ENCODE measurements around the gene FAM181A.

The FAM181A gene

DNA sequence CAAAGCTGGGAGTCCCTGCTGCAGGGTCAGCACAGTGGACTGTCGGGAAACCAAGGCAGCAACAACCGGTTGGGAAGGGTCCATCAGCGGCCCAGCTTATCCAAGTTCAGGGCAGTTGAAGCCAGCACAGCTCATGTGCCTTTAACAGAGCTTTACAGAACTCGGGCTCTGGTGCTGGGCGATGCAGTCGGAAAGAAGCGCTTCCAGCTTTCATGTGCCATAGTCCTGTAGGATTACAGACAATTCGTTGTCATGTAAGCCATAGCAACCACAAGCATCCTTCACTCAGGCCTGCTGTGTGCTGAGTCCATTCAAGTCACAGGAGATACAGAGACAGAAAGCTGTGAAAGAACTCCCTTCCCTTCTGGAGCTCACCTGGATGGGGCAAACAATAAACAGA lies 3.5 kb upstream of the FAM181A start:
- no peaks in the 10 kb centered on the region for H3K27me3 ChIP-seq (replicated peaks)
- H3K4me3 ChIP-seq (ENCODE audit: low read depth, low read length) = no peak overlapping the region
- in situ Hi-C loops (cut with HindIII; ENCODE audit: low pct_ligation_motif_present, low sequenced_read_pairs) = no loop called here
- TF ChIP-seq, protein P1, sequence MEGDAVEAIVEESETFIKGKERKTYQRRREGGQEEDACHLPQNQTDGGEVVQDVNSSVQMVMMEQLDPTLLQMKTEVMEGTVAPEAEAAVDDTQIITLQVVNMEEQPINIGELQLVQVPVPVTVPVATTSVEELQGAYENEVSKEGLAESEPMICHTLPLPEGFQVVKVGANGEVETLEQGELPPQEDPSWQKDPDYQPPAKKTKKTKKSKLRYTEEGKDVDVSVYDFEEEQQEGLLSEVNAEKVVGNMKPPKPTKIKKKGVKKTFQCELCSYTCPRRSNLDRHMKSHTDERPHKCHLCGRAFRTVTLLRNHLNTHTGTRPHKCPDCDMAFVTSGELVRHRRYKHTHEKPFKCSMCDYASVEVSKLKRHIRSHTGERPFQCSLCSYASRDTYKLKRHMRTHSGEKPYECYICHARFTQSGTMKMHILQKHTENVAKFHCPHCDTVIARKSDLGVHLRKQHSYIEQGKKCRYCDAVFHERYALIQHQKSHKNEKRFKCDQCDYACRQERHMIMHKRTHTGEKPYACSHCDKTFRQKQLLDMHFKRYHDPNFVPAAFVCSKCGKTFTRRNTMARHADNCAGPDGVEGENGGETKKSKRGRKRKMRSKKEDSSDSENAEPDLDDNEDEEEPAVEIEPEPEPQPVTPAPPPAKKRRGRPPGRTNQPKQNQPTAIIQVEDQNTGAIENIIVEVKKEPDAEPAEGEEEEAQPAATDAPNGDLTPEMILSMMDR (IDR thresholded peaks at IDR 0.05; ENCODE audit: low read depth, low read length, missing control alignments) = no peak
- no peaks in the 10 kb centered on the region for H3K36me3 ChIP-seq (replicated peaks)
- no peak for DNase-seq
- H3K27ac ChIP-seq = no peak overlapping the region

DNA sequence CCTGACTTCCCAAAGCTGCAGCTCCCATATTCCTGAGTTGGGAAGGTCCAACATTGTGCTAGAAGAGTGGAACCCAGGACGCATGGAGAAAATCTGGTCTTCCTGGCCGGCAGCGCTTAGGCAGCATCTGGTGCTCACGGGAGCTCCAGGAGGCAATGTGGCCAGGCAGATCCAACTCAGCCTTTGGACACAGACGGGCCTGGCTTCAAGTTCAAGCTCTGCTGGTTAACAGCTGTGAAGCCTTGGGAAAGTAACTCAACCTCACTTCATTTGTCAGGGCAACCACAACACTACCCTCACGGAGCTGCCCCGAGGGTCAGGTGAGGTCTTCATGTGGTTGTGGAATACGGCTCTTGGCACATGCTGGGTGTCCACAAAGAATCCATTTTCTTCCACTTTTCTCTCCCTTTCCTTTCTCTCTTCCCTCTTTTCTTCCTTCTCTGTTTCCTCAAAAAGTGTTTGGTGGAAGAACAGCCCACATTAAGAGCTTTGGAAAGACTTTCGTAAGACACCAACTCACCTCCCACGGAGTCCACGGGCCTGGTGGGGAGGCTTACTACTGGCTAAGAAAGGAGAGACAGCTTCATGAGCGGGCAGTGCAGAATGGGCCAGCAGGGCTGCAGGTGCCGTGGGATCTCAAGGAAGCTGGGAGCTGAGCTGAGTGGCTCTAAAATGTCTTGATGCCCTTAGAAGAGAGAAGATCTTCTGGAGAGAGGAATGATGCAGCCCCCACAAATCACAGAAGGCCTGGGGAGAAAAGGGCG lies 2.4 kb upstream of the FAM181A start:
- Histone ChIP-seq H3K36me3 (replicated peaks) (no peaks in the 10 kb centered on the region), H3K4me3 (ENCODE audit: low read depth, low read length) (no peak overlapping the region), H3K27ac (no peak overlapping the region), H3K27me3 (replicated peaks) (no peaks in the 10 kb centered on the region)
- no peak for DNase-seq
- in situ Hi-C loops (cut with HindIII; ENCODE audit: low pct_ligation_motif_present, low sequenced_read_pairs) = no loop called here
- TF ChIP-seq, protein P1 (IDR thresholded peaks at IDR 0.05; ENCODE audit: low read depth, low read length, missing control alignments) = no peak

DNA sequence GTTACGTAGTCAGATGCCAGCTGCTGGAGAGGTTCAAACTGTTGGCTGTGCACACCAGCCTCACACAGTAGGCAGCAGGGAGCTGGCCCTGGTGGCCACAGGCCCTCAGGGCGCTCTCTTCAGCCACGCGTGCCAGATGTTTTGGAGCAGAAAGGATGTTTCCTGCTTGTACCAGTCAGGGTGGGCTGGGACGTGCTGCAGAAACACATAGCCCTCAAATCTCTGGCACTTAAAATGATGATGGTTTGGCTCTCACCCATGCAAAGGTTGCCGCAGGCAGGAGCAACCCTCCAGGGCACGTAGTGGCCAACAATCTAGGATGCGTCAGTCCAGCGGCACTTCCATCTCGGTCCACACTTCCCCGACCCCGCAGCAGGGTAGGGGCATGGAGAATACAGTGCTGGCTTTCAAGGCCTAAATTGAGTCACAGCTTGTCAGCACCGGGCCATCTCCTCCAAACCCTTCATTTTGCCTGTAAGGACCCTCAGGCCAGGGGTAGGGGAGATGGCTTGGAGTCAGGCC lies 1.7 kb upstream of the FAM181A start:
- DNase-seq = no peak
- no peaks in the 10 kb centered on the region for H3K36me3 ChIP-seq (replicated peaks)

DNA sequence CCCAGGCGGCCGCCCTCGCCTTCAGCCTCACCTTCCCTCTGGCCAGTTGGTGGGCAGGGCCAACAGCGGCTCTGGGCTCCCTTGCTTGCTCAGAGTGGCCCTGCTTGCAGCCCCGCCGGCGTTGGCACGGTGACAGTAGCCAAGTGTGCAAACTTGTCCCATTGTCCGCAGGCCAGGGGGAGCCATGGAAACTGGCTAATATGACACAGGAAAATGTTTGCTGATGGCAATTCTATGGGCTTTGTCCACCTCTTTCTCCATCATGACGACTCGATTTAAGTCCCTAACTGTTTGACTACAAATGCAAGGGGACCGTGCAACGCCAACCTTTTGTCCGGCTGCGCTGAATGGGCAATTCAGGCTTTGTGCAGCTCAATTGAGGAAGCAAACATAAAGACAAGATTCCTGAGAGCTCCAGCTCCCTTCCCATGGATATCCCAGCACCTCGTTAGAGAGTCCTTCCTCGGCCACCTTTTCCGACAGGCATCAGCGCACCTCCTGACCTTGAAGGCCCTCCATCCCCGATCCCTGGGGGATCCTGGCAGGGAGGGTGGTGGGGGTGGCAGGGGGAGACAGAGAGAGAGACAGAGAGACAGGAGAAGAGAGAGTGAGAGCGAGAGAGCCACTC lies 785 bp upstream of the FAM181A start:
- no peak for DNase-seq
- H3K27ac ChIP-seq = no peak overlapping the region
- H3K27me3 ChIP-seq (replicated peaks) = no peaks in the 10 kb centered on the region
- no peak overlapping the region for H3K4me3 ChIP-seq (ENCODE audit: low read depth, low read length)
- H3K36me3 ChIP-seq (replicated peaks) = no peaks in the 10 kb centered on the region
- TF ChIP-seq, protein P1 (IDR thresholded peaks at IDR 0.05; ENCODE audit: low read depth, low read length, missing control alignments) = no peak
- in situ Hi-C loops (cut with HindIII; ENCODE audit: low pct_ligation_motif_present, low sequenced_read_pairs) = no loop called here

More for the DNA sequence above, 1.7 kb upstream of the FAM181A start:
- no peak overlapping the region for H3K4me3 ChIP-seq (ENCODE audit: low read depth, low read length)
- TF ChIP-seq, protein P1 (IDR thresholded peaks at IDR 0.05; ENCODE audit: low read depth, low read length, missing control alignments) = no peak
- no peak overlapping the region for H3K27ac ChIP-seq
- H3K27me3 ChIP-seq (replicated peaks) = no peaks in the 10 kb centered on the region
- in situ Hi-C loops (cut with HindIII; ENCODE audit: low pct_ligation_motif_present, low sequenced_read_pairs) = no loop called here

DNA sequence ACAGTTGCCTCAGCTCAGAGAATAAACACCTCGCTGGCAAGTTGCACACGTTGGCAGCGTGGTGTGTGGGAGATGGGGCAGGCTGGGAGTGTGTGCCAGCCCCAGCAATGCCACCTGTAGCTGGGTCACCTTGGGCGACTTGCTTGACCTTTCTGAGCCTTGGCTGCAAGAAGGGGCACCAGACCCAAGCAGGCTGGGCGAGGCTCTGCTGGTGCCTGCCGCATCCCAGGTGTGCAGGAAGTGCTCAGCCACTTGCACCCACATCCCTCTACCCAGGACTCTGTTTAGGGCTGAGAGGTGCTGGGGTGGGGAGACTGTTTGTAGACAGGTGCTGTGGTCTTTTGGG lies 629 bp downstream of the FAM181A start:
- in situ Hi-C loops (cut with HindIII; ENCODE audit: low pct_ligation_motif_present, low sequenced_read_pairs) = no loop called here
- no peaks in the 10 kb centered on the region for H3K36me3 ChIP-seq (replicated peaks)
- DNase-seq = no peak
- TF ChIP-seq, protein P1 (IDR thresholded peaks at IDR 0.05; ENCODE audit: low read depth, low read length, missing control alignments) = no peak
- no peak overlapping the region for H3K4me3 ChIP-seq (ENCODE audit: low read depth, low read length)
- H3K27me3 ChIP-seq (replicated peaks) = no peaks in the 10 kb centered on the region
- no peak overlapping the region for H3K27ac ChIP-seq

All from brain microvascular endothelial cell (primary cell).